Uterus (tissue), 2 donors: ENCODE measurements around the gene TESK2.

ENCODE experiments used
- POLR2A ChIP-seq, 2 donors: fragments of 450-650 bp; IDR thresholded peaks; one replicate each; pipeline ENCODE4 v1.6.1; 2016; ENCODE audit warnings: antibody characterized with exemption in 2 of 2, mild to moderate bottlenecking in 1 of 2, moderate library complexity in 1 of 2
- TF ChIP-seq, protein P1 (sequence below), 4 experiments: fragments of 200-600 bp in 2 of 4; fragments of 450-650 bp in 2 of 4; sonication (generic) in 2 of 4; IDR thresholded peaks; one replicate each; pipeline ENCODE4 v1.5.1; 2016 to 2019; ENCODE audit warnings: antibody characterized with exemption in 4 of 4, mild to moderate bottlenecking in 2 of 4, moderate library complexity in 1 of 4

DNA sequence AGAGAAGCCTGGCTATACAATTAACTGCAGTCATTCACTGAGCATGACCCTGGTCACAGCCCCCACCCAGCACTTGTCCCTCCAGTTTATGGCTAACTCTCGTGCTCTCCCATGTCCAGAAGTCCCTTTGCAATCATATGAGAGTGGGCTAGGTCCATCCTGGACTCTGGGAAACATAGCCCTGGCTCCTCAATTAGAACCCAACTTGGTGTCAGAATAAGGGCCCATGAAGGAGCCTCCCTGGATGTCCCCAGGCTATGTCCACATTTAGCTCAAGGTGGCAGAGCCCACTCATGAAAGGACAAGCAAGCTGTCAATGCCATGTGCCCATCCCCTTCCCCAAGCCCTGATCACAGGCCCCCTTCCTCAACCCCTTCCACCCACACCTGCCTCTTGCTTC is 191.7 kb downstream of the TESK2 start:
- TF ChIP-seq, protein P1, sequence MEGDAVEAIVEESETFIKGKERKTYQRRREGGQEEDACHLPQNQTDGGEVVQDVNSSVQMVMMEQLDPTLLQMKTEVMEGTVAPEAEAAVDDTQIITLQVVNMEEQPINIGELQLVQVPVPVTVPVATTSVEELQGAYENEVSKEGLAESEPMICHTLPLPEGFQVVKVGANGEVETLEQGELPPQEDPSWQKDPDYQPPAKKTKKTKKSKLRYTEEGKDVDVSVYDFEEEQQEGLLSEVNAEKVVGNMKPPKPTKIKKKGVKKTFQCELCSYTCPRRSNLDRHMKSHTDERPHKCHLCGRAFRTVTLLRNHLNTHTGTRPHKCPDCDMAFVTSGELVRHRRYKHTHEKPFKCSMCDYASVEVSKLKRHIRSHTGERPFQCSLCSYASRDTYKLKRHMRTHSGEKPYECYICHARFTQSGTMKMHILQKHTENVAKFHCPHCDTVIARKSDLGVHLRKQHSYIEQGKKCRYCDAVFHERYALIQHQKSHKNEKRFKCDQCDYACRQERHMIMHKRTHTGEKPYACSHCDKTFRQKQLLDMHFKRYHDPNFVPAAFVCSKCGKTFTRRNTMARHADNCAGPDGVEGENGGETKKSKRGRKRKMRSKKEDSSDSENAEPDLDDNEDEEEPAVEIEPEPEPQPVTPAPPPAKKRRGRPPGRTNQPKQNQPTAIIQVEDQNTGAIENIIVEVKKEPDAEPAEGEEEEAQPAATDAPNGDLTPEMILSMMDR (IDR thresholded peaks at IDR 0.05): no peak
- no peak for TF ChIP-seq POLR2A (IDR thresholded peaks at IDR 0.05)
